Thyroid gland (tissue), 4 donors: ENCODE measurements around the gene NISCH.

Experiments used
- POLR2A ChIP-seq, 2 donors: fragments of 450-650 bp; IDR thresholded peaks; one replicate each; pipeline ENCODE4 v1.6.1; 2017; ENCODE audit warnings: antibody characterized with exemption in 2 of 2, mild to moderate bottlenecking in 2 of 2, moderate library complexity in 1 of 2
- TF ChIP-seq, protein P1 (sequence below), 6 experiments: fragments of 200-600 bp in 3 of 6; fragments of 450-650 bp in 3 of 6; sonication (generic) in 3 of 6; IDR thresholded peaks; one replicate each; pipeline ENCODE4 v1.5.1; 2016 to 2019; ENCODE audit warnings: antibody characterized with exemption in 6 of 6, mild to moderate bottlenecking in 2 of 6, inconsistent platforms in 1 of 6, moderate library complexity in 1 of 6

DNA sequence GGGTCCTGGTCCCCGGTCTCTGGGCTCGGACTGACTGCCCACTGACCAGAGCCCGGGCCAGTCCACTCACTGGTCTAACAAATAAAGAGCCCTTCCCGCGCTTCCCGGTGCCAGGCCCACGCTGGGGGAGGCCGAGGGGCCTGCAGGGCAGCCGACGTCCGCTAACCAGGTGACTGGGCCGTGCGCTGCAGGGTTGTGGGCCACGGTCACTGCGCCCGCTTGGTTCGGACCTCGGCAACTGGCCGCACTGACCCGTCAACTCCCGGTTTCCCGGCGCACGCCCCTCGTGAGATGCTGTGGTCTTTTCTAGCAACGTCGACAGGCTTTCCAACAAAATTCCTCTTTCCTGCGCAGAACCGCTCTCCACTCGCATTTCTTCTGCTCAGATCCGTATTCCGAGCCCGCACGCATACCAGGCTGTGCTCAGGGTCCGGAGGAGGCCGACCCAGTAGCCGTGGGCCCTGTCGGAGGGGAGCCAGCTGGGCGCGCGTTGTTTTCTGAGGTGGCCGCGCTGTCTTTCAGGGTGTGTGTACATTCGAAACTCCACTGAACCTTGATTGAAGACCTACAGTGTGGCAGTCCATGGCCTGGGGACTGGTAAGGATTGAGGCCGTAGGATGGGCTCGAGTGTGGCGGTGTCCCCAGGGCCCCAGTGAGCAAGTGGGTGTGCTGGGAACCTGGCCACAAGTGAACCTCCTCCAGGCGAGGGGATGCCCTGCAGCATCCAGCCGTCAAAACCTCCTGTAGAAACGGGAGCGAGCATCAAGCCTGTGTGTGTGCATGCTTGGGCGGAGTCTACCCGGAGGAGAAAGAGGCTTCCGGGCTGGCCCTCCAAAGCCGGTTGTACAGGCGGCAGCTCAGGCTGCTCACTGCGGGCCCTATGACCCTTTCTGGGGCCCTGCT, 79.1 kb downstream of the NISCH start:
- TF ChIP-seq, protein P1, sequence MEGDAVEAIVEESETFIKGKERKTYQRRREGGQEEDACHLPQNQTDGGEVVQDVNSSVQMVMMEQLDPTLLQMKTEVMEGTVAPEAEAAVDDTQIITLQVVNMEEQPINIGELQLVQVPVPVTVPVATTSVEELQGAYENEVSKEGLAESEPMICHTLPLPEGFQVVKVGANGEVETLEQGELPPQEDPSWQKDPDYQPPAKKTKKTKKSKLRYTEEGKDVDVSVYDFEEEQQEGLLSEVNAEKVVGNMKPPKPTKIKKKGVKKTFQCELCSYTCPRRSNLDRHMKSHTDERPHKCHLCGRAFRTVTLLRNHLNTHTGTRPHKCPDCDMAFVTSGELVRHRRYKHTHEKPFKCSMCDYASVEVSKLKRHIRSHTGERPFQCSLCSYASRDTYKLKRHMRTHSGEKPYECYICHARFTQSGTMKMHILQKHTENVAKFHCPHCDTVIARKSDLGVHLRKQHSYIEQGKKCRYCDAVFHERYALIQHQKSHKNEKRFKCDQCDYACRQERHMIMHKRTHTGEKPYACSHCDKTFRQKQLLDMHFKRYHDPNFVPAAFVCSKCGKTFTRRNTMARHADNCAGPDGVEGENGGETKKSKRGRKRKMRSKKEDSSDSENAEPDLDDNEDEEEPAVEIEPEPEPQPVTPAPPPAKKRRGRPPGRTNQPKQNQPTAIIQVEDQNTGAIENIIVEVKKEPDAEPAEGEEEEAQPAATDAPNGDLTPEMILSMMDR (IDR thresholded peaks at IDR 0.05) = no peak
- no peak for TF ChIP-seq POLR2A (IDR thresholded peaks at IDR 0.05)
